Stimulated activated effector memory CD8-positive, alpha-beta T cell treated with anti-CD3 and anti-CD28 coated beads, Interleukin-12 subunit alpha, Interleukin-12 subunit beta, amount 100 ng/mL, for 72 hours (primary cell): ENCODE results near the gene ADAMTS12.
"Not testable (repeated sequence)": the region's sequence is repeated elsewhere in the genome, so short reads cannot be mapped to it uniquely, and the experiment has no call there.

Experiments used
- ATAC-seq: fragments of 150-1000 bp; cut with Tn5 transposase; 2 replicates; pipeline ENCODE4 v1.10.0; 2021
- DNase-seq, 2 donors: peaks; one replicate each; pipeline ENCODE4 v3.0.0; 2021 to 2022; ENCODE audit warnings: low spot score in 2 of 2
- H3K27ac Mint-ChIP-seq: one replicate; pipeline ENCODE4 v1.8.0; 2022; ENCODE audit warnings: mild to moderate bottlenecking, mixed read lengths
- H3K36me3 Mint-ChIP-seq: one replicate; pipeline ENCODE4 v1.8.0; 2022; ENCODE audit warnings: mild to moderate bottlenecking, mixed read lengths
- H3K4me1 Mint-ChIP-seq: one replicate; pipeline ENCODE4 v1.8.0; 2022; ENCODE audit warnings: mixed read lengths
- H3K4me3 Mint-ChIP-seq: one replicate; pipeline ENCODE4 v1.8.0; 2022; ENCODE audit warnings: mild to moderate bottlenecking, mixed read lengths
- H3K9me3 Mint-ChIP-seq: one replicate; pipeline ENCODE4 v1.8.0; 2022; ENCODE audit warnings: mixed read lengths

ADAMTS12 gene

GRCh38 chr5:33927685-33928084, 35.9 kb upstream of the ADAMTS12 start:
- Mint-ChIP-seq H3K4me3 (no peak overlapping the region), H3K36me3 (no peaks in the 10 kb centered on the region), H3K9me3 (no peaks in the 10 kb centered on the region), H3K4me1 (no peaks in the 10 kb centered on the region), H3K27ac (no peak overlapping the region)
- ATAC-seq (no peak), DNase-seq (no peak)

GRCh38 chr5:33925278-33925677, 33.5 kb upstream of the ADAMTS12 start:
- H3K27ac Mint-ChIP-seq, result no peak overlapping the region
- H3K4me3 Mint-ChIP-seq, result no peak overlapping the region
- no peaks in the 10 kb centered on the region for H3K4me1 Mint-ChIP-seq
- no peak for DNase-seq
- no peaks in the 10 kb centered on the region for H3K9me3 Mint-ChIP-seq
- no peaks in the 10 kb centered on the region for H3K36me3 Mint-ChIP-seq
- ATAC-seq, result no peak

GRCh38 chr5:33921002-33921401, 29.2 kb upstream of the ADAMTS12 start:
- H3K9me3 Mint-ChIP-seq, result peaks cover 4% of the 10 kb centered on the region
- no peak for DNase-seq
- no peak for ATAC-seq
- no peak overlapping the region for H3K4me3 Mint-ChIP-seq
- no peaks in the 10 kb centered on the region for H3K4me1 Mint-ChIP-seq
- no peak overlapping the region for H3K27ac Mint-ChIP-seq
- no peaks in the 10 kb centered on the region for H3K36me3 Mint-ChIP-seq

- H3K4me3 Mint-ChIP-seq, ATAC-seq, H3K9me3 Mint-ChIP-seq, H3K4me1 Mint-ChIP-seq, H3K36me3 Mint-ChIP-seq, H3K27ac Mint-ChIP-seq, DNase-seq: not testable (repeated sequence)
These were observed 23.1 kb upstream of the ADAMTS12 start for GRCh38 chr5:33914844-33915243.

- H3K4me1 Mint-ChIP-seq, H3K36me3 Mint-ChIP-seq, H3K4me3 Mint-ChIP-seq, ATAC-seq, H3K27ac Mint-ChIP-seq, DNase-seq: not testable (repeated sequence)
- H3K9me3 Mint-ChIP-seq, result peaks cover 26% of the 10 kb centered on the region
These were observed 14.5 kb upstream of the ADAMTS12 start for GRCh38 chr5:33906248-33906647.

- Mint-ChIP-seq H3K4me3 (no peak overlapping the region), H3K4me1 (no peaks in the 10 kb centered on the region), H3K9me3 (peaks cover 26% of the 10 kb centered on the region), H3K27ac (no peak overlapping the region), H3K36me3 (no peaks in the 10 kb centered on the region)
- DNase-seq (no peak), ATAC-seq (no peak)
These were observed 13.6 kb upstream of the ADAMTS12 start for GRCh38 chr5:33905381-33905780.

GRCh38 chr5:33903118-33903517, 11.3 kb upstream of the ADAMTS12 start:
- Mint-ChIP-seq H3K4me3 (no peak overlapping the region), H3K9me3 (peaks cover 21% of the 10 kb centered on the region), H3K4me1 (no peaks in the 10 kb centered on the region), H3K36me3 (no peaks in the 10 kb centered on the region), H3K27ac (no peak overlapping the region)
- ATAC-seq, result no peak
- no peak for DNase-seq

- ATAC-seq (no peak), DNase-seq (no peak)
- no peaks in the 10 kb centered on the region for H3K36me3 Mint-ChIP-seq
- peaks cover 15% of the 10 kb centered on the region for H3K9me3 Mint-ChIP-seq
- no peak overlapping the region for H3K4me3 Mint-ChIP-seq
- H3K27ac Mint-ChIP-seq, result no peak overlapping the region
- H3K4me1 Mint-ChIP-seq, result no peaks in the 10 kb centered on the region
These were observed 9.4 kb upstream of the ADAMTS12 start for GRCh38 chr5:33901156-33901555.

GRCh38 chr5:33894566-33894965, 2.8 kb upstream of the ADAMTS12 start:
- Mint-ChIP-seq H3K4me1 (no peaks in the 10 kb centered on the region), H3K27ac (no peak overlapping the region), H3K4me3 (no peak overlapping the region), H3K9me3 (peaks cover 5% of the 10 kb centered on the region), H3K36me3 (no peaks in the 10 kb centered on the region)
- DNase-seq (no peak), ATAC-seq (no peak)

- Mint-ChIP-seq H3K27ac (no peak overlapping the region), H3K4me3 (no peak overlapping the region), H3K9me3 (peaks cover 5% of the 10 kb centered on the region), H3K4me1 (no peaks in the 10 kb centered on the region), H3K36me3 (no peaks in the 10 kb centered on the region)
- ATAC-seq, result no peak
- DNase-seq, result no peak
These were observed 889 bp upstream of the ADAMTS12 start for GRCh38 chr5:33892620-33893137.

GRCh38 chr5:33891446-33891787, 373 bp downstream of the ADAMTS12 start:
- no peak overlapping the region for H3K27ac Mint-ChIP-seq
- no peak for ATAC-seq
- H3K36me3 Mint-ChIP-seq, result no peaks in the 10 kb centered on the region
- DNase-seq, result no peak
- no peak overlapping the region for H3K4me3 Mint-ChIP-seq
- no peaks in the 10 kb centered on the region for H3K4me1 Mint-ChIP-seq
- peaks cover under 1% of the 10 kb centered on the region for H3K9me3 Mint-ChIP-seq

- Mint-ChIP-seq H3K27ac (no peak overlapping the region), H3K9me3 (no peaks in the 10 kb centered on the region), H3K4me3 (no peak overlapping the region), H3K36me3 (no peaks in the 10 kb centered on the region), H3K4me1 (no peaks in the 10 kb centered on the region)
- no peak for DNase-seq
- peak; percentile 31 for ATAC-seq
These were observed 1.4 kb downstream of the ADAMTS12 start for GRCh38 chr5:33890131-33891032.

- DNase-seq, result no peak
- H3K27ac Mint-ChIP-seq, result no peak overlapping the region
- no peaks in the 10 kb centered on the region for H3K36me3 Mint-ChIP-seq
- no peaks in the 10 kb centered on the region for H3K4me1 Mint-ChIP-seq
- no peak for ATAC-seq
- H3K9me3 Mint-ChIP-seq, result no peaks in the 10 kb centered on the region
- no peak overlapping the region for H3K4me3 Mint-ChIP-seq
These were observed 3.2 kb downstream of the ADAMTS12 start for GRCh38 chr5:33888587-33888986.

GRCh38 chr5:33887268-33887667, 4.5 kb downstream of the ADAMTS12 start:
- no peaks in the 10 kb centered on the region for H3K9me3 Mint-ChIP-seq
- no peak overlapping the region for H3K4me3 Mint-ChIP-seq
- no peak overlapping the region for H3K27ac Mint-ChIP-seq
- H3K4me1 Mint-ChIP-seq, result no peaks in the 10 kb centered on the region
- no peak for DNase-seq
- no peak for ATAC-seq
- no peaks in the 10 kb centered on the region for H3K36me3 Mint-ChIP-seq

- Mint-ChIP-seq H3K9me3 (no peaks in the 10 kb centered on the region), H3K4me1 (no peaks in the 10 kb centered on the region), H3K27ac (no peak overlapping the region), H3K4me3 (no peak overlapping the region), H3K36me3 (no peaks in the 10 kb centered on the region)
- ATAC-seq (no peak), DNase-seq (no peak)
These were observed 5.5 kb downstream of the ADAMTS12 start for GRCh38 chr5:33886283-33886682.

GRCh38 chr5:33885679-33886078, 6.1 kb downstream of the ADAMTS12 start:
- Mint-ChIP-seq H3K27ac (no peak overlapping the region), H3K36me3 (no peaks in the 10 kb centered on the region), H3K4me1 (no peaks in the 10 kb centered on the region), H3K4me3 (no peak overlapping the region), H3K9me3 (no peaks in the 10 kb centered on the region)
- DNase-seq (no peak), ATAC-seq (no peak)
